OCI-M1 (cell line): ENCODE measurements around the gene TEX55.
A peak's percentile ranks its signal among the peaks of the same experiment; 100 is the strongest.
"Not testable (repeated sequence)": the region's sequence is repeated elsewhere in the genome, so short reads cannot be mapped to it uniquely, and the experiment has no call there.

ENCODE experiments used
- DNase-seq: peaks from one replicate; lab custom pipeline; 2025; lab: John Stamatoyannopoulos, UW

Gene TEX55

DNA sequence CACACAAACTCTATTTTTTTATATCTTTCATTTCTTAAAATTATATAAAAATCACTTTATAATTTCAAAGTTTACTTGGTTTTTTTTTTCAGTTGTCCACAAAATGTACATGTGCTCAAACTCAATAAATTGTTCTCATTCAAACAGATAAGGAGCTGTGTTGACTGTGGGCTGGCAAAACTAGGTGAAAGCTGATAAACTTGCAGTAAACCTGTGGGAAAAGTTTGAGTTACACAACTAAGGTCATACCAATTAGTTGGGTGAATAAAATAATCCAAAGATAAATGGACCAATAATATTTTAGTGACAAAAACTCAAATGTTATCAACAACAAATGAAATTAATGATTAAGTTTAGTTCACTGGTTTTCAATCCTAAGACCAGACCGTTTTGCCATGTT is 14.8 kb downstream of the TEX55 start:
- no peak for DNase-seq

DNA sequence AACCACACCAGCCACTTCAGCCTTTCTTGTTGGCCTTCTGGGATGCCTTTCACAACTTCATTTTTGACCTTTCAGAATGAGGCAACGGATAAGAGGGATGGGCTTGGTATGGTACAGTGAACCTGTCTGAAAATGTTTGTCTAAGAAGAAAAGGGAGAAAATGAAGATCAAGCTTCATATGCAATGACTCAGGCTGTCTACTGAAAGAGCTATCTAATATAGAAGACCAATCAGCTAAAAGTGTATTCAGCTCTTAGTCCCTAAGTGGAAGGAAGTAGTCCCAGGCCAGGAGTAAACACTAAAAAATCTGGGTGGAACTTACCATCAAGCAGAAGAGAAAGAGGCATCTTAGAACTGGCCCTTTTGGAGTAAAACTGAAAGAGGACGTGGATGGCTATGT is 15.3 kb downstream of the TEX55 start:
- peak; percentile 7 for DNase-seq

DNA sequence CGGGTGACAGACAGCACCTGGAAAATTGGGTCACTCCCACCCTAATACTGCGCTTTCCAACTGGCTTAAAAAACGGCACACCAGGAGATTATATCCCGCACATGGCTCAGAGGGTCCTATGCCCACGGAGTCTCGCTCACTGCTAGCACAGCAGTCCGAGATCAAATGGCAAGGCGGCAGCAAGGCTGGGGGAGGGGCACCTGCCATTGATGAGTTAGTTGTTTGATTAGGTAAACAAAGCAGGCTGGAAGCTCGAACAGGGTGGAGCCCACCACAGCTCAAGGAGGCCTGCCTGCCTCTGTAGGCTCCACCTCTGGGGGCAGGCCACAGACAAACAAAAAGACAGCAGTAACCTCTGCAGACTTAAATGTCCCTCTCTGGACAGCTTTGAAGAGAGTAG is 18.8 kb downstream of the TEX55 start:
- DNase-seq: not testable (repeated sequence)

DNA sequence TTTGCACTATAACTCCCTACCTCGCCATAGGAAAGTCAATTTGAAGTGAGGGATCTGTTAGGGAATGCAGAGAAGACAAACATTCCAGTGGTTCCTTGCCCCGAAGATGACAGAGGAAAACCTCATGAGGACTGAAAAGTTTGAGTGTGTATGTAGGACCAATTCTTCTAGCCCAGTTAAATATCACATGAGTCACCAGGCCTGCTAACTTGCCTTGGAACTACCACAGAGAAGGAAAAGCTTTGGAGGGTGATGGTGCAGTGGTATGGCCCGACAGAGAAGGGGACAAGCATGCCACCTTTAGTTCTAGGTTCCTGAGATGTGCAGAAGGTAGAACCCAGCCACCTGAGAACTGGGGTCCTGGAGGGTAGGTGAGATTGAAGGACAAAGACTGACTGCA is 24.9 kb downstream of the TEX55 start:
- DNase-seq: no peak

DNA sequence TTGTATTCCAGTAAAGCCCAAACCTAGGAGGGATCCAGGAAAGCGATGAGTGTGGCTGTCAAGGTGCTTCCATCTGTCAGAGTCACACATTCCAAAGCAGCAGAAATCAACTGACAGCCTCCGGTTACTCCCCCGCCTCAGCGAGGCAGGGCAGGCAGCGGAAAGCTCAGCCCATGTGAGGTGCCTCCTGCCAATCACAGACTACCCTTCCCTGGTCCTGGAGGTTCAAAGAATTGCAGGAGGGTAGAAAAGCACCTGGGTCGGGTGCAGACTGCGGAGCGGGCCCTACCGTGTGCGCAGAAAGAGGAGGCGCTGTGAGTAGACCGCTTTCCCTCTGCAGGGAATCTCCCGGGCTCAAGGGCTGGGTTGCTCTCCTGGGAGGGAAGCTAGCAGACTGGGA is 27.4 kb downstream of the TEX55 start, which contains the start of gene UPK1B:
UPK1B (plus strand) TSS at position 274 of the 400 bp plus-strand sequence. CDS start 13,144 bp downstream, outside the sequence.
- no peak for DNase-seq

DNA sequence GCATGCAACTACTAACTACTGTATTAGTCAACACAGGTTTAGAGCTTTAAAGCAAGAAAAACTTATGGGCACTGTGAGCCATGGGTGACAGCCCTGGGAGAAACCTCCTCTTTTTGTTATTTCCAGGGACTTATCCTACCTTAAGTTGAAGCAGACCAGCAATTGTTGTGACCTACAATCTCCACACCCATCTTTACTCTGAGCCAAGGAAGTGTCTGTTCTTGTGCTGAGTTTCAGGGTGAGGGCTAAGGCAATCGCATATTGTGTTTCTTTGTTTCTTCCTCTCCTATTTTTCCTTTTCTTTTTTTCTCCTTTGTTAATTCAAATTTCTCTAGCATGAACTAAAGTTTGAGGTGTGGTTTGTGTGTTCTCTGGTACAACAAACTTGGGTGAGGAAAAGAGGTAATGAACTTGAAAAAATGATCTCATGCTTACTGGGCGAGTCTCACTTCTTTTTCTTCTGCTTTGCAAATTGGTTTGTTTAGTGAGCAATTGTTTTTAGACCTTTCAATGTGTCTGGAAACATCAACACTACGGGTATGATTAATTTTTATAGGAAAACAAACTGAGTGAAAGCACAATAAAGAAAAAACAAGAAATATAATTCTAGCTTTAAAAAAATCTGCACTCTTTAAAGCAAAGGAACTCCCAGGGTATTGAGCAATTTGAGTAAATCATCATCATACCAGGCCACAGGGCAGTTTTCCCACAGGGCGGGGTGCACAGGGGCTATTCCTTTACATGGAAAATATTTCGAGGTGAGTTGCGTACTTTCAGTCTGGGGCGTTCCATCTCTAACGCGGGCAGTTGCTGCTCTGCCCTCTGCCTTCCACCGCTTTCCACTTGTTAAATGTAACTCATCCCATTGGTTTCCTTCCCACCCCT is 30.1 kb downstream of the TEX55 start:
- no peak for DNase-seq

DNA sequence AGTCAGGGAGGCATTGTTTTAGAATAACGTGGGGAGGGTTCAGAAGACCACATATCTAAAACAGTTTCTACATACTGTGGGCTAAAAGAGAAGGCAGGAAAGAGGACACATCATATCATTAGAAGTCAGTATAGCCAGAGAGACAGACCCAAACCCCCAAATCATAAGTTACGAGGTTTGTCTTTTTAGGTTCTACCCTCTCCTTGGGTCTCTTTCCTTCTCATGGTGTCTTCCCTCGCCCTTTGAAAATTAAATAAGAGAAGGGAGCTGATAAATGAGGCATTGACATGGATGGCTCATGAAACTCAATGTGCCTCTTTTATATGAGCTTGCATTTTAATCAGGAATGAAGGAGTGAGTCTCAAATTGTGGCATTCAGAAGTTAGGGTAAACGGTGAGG is 30.8 kb downstream of the TEX55 start:
- no peak for DNase-seq

DNA sequence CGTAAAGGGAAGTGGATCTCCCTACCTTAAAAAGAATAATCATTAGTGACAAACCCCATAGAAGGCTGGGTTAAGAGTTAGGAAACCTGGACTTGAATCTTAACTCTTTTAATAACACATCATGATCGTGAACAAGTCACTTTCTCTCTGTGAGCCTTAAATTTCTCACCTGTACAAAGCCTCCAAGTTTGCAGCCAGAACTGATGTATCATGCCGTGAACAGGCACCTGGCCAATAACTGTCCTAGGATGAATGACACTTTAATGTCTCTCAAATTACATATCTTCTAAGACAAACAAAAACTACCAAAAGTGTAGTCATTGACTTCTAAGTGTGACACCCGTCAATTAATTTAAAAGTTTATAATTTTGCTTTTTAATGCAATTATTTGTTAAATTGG is 31.4 kb downstream of the TEX55 start:
- DNase-seq: no peak

DNA sequence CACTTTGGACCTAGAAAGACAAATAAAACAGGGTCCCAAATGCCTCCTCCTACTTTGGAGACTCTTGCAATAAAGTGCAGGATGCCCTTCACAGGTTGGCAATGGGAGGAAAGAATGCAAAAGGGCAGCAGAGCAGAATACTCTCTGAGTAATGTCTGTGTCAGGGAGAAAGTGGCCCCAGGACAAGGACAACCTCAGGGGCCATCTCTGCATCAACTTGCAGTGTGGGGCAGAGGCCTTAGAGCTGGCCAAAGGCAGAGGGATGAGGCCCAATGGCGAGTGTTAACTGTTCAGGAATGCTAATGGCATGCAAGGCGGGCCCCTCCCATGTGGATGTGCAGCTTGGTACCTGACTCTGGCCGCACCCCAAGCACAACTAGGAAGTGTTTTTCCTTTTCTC is 35.8 kb downstream of the TEX55 start:
- DNase-seq: no peak

DNA sequence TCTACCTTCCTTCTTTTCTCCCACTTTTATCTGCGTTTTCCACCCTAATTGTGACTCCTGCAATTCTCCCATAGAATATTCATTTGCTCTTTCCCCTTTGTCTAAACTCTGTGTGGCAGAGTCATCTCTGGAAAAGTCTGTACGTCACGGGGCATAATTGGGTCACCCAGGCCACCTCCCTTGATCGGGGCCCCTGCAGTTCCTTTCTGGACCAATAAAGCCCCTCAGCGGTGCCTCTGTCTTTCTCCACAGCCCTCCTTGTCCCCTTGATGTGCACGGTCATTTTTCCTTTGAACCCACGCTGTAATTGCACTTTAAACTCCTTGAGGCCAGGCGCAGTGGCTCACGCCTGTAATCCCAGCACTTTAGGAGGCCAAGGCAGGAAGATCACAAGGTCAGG is 38.1 kb downstream of the TEX55 start:
- DNase-seq: no peak

DNA sequence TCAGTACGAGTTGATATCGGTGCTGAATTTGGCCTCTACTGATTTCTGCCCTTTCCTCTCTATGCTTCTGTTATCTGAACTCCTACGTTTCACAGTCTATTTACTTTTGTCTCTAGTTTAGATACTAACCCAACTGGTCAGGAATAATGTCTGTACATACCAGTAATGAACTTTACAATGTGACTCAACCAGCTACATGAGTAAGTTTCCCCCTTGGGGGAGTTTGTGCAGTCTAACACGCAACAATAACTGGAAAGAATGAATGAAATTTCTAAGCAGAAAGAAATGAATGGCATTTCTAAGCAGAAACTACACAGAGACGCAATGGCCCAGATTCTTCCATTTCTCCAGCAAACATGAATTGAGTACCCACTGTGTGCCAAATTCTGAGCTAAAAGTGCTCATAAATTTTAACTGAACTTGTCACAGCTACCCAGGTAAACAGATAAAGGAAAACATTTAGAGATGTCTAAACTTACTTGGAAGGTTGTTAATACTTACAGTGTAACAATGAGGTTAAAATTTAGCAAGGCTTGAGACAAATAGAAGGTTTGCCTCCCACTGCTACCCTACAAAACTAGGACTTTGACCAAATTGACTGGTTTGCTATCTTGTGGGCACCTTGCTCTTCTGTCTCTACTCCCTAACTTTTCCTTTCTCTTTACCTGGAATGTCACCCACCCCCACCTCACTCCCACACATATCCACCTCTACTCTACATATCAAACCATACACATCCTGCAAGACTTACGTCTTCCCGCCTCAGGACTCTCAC is 39.0 kb downstream of the TEX55 start:
- DNase-seq: no peak

DNA sequence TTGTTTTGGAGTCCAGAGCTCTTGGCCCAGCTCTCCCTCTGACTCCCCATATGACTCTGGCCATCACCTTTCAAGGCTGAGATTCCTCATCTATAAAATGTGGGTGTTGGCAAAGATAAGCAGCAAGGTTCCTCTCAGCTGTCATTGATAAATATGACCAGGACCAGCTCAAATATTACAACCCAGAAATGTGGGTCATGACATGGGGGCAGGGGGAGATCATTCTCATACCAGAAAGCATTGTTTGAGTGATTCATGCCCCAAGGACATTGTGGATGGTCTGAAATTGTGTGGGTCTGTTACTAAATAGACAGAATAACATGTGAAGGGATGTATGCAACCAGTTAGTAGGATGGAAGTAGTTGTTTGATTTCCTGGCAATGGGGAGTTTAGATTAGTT is 41.3 kb downstream of the TEX55 start:
- no peak for DNase-seq

DNA sequence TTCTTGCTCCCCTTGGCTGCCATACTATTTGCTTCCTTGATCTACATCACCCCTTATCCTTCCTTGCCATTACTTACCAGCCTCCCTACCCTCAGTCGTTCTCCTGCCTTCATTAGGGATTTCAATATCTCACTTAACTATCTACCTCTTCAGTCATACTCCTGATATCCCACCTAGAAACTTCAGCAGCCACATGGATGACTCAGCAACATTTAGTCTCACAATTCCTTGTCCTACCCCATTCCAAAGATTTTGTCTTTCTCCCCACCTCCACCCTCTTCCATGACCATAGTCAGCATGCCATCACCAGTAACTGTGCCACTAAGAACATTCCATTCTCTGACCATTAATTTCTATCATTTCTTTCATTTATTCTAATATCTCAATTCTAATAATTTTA is 45.8 kb downstream of the TEX55 start:
- DNase-seq: no peak

DNA sequence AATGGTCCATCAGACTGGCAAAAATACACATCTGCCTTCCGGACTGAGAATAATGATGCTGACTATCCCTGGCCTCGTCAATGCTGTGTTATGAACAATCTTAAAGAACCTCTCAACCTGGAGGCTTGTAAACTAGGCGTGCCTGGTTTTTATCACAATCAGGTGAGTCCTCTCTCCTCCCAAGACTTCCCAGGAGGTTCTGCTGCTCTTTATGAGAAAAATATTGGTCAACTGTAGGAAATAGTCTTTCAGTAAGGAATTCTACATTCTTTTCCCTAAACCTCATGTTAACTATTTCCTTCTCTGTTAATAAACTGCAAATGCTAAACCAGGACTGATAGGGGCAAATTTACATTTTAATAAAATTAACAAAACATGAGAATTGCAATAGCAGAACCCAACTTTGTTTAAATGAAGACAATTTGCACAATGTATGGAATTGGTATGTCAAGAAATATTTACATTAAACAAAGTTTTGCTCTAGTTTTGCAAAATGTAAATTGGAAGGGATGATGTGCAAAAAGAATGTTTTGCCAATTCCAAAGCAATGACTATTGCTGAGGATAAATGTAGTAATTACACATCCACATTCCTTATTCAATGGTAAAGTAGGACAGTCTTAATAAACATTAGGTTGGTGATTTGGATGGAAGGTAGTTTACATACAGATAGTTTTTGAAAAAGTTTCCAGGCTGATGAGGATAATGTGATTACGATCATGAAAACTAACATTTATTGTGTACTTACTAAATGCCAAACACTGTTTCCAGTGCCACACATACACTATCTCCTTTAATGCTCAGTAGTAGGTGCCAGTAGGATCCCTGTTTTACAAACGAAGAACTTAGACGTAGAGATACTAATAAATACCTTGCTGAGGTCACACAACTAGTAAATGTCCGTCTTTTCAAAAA is 48.5 kb downstream of the TEX55 start:
- no peak for DNase-seq

DNA sequence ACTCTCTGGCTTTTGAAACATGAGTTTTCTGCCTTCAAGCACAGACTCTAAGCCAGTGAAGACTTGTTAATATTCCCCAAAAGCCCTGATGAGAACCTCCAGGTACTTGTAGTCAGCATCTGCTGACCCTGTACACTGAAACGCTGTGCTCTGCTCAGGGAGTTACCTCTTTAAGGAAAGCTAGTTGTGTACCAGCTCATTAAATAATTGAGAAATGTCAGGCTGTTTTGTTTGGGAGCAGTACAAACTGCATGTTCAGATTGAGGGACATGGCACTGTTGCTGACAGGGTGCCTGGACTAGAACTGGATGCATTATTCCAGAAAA is 49.1 kb downstream of the TEX55 start:
- DNase-seq: no peak

DNA sequence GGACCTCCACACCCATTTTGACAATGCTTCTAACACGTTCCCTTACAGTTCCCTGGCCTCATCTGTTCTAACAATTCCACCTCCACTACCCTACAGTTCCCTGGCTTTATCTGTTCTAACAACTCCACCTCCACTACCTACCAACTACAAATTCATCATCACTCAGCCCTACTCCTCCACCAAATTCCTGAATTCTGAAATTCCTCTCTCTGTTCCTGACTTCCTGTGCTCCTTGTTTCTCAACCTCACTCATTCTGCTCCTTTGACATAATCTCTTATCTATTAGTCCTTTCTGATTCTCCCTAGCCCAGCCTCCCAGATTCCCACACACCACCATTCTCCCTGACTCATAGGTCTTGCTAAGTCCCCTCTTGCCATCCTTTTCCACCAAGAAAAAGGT is 49.9 kb downstream of the TEX55 start:
- DNase-seq: no peak
